HG03025 (cell line): Measurements from ENCODE around the gene MAFG.

Experiments
- ATAC-seq: cut with Tn5 transposase; IDR thresholded peaks from one replicate; pipeline ENCODE4 v1.9.1; 2021; ENCODE audit warnings: mild to moderate bottlenecking, moderate library complexity; ENCODE audit not compliant: unreplicated experiment, low FRiP score

Gene MAFG

GRCh38 chr17:81927653-81928543, at the start of gene MAFG:
Gene MAFG, minus strand, starts transcription at chr17:81927735. Its CDS starts 4,550 bp downstream, at chr17:81923185.
- peak; percentile 46 for ATAC-seq

DNA sequence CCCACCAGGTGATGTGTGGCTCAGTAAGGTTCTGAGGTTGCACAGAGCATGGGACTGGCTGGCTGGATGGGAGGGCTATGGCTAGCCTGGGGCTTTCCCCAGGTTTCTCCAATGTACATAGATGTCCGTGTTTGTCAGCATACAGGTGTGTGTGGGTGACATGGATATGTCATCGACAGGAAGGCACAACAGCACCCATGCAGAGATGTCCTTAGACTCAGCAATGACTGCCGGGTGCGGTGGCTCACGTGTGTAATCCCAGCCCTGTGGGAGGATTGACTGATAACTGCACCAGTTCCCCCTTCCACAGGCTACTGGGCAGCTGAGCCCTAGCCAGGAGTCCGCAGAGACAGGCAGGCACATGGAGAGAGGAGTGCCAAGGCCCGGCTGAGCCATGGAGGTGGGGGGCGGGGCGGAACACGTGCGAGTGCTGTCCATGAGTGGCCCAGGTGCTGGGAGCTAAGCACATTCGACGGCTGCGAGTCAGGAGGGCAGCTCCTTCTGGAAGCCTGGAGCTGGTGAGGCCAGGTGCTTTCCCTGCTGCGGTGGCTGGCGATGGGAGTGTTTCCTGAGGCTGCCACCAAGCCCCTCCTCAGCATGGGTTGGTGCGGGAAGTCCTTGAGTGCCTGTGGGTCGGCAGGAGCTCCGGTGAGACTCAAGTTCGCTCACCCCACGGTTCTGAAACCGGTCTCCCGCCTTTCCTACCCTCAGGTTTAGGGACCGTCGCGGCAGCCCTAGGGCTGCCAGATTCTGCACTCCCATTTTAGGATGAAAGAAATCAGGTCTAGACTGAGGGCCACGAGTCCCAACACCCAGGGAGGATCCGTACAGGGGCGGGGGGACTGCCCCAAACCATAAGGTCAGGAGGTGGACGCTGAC, 49.0 kb upstream of the MAFG start:
- peak; percentile 13 for ATAC-seq

GRCh38 chr17:81973432-81973831, 45.9 kb upstream of the MAFG start:
- no peak for ATAC-seq

- ATAC-seq: no peak
These were observed 41.6 kb upstream of the MAFG start for GRCh38 chr17:81968850-81969812.

DNA sequence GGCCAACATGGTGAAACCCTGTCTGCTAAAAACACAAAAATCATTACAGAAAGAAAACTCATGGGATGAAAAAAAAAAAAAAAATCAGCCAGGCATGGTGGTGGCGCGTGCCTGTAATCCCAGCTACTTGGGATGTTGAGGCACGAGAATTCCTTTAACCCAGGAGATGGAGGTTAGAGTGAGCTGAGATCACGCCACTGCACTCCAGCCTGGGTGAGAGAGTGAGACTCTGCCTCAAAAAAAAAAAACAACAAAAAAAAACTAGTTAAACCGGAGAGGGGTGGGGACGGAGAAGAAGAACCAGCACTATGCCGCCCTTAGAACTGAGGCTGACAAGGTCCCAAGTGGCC, 40.8 kb upstream of the MAFG start:
- no peak for ATAC-seq

DNA sequence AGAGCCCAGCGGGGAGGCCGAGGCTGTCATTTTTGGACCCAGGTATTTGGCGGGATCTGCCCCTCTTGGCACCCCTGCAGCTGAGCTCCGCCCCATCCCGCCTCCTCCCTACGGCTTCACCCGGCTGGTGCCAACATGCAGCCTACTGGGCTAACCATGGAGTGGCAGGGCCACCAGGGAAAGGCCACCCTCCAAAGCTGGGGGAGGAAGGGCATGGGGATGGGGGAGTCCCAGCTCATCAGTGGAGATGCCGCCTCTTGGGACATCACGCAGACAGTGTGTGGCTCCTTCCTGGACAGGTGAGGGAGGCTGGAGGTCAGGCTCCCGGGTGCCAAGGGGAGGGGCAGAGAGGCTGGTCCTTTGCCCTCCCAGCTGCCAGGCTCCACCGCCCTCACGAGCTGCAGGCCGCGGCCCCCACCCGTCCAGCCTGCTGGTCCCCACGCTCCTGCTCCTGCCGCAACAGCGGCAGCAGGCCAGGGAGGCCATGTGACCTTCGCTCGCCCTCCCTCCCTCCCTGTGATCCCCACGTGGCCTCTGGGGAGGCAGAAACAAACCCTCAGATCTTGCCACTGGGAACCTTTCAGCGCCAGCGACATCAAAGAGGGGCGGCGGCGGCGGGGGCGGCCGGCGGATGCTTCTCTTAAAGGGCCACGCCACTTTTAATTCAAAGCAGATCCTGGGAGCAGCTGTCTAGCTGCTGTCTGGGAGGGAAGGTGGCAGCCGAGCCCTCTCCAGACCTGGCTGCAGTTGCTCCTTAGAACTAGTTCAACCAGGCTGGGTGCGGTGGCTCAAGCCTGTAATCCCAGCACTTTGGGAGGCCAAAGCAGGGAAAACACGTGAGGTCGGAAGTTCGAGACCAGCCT, 40.2 kb upstream of the MAFG start:
- ATAC-seq: no peak

DNA sequence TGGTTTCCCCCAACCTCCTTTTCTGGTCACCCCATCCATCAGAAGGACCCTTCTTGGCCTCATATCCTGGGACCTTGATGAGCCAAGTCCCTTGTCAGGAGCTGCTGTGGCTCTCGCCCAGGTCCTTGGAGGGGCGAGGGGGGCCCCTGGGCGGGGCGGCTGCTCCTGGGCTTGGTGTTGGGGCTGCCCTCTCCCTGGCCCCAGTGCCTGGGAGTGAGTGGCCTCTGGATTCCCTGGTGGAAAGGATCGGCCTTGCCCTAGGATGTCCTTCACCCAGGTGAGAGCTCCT, 39.7 kb upstream of the MAFG start:
- ATAC-seq: no peak

GRCh38 chr17:81966343-81967243, 39.1 kb upstream of the MAFG start:
- ATAC-seq: no peak

DNA sequence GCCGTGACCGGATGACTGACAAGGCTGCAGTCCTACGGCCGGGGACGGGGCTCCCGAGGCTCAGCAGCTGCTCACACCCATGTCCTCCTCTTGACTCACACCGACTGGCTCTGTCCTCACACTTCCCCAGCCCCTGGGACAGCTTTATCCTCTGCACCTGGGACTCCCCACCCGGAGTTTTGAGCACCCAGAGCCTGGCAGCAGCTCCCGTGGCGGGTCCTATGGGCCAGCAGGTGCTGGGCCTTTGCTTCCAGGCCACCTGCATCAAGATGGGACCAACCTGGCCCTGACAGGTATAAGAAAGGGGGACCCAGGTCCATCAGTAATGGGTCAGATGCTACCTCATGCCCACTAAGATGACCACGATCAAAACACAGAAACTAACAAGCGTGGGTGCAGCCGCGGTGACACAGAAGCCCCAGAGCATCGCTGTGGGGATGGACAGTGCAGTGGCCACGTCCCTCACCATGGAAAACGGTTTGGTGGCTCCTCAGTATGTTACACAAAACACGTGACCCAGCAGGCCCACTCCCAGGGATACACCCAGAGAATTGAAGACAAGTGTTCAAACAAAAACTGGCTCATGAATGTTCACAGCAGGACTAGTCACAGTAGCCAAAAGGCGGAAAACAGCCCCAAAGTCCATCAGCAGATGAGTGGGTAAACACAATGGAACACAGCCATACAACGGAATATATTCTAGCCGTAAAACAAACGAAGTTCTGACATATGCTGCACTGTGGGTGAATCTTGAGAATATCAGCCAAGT, 36.7 kb upstream of the MAFG start:
- no peak for ATAC-seq

- ATAC-seq: no peak
These were observed 35.2 kb upstream of the MAFG start for GRCh38 chr17:81962499-81963441.

DNA sequence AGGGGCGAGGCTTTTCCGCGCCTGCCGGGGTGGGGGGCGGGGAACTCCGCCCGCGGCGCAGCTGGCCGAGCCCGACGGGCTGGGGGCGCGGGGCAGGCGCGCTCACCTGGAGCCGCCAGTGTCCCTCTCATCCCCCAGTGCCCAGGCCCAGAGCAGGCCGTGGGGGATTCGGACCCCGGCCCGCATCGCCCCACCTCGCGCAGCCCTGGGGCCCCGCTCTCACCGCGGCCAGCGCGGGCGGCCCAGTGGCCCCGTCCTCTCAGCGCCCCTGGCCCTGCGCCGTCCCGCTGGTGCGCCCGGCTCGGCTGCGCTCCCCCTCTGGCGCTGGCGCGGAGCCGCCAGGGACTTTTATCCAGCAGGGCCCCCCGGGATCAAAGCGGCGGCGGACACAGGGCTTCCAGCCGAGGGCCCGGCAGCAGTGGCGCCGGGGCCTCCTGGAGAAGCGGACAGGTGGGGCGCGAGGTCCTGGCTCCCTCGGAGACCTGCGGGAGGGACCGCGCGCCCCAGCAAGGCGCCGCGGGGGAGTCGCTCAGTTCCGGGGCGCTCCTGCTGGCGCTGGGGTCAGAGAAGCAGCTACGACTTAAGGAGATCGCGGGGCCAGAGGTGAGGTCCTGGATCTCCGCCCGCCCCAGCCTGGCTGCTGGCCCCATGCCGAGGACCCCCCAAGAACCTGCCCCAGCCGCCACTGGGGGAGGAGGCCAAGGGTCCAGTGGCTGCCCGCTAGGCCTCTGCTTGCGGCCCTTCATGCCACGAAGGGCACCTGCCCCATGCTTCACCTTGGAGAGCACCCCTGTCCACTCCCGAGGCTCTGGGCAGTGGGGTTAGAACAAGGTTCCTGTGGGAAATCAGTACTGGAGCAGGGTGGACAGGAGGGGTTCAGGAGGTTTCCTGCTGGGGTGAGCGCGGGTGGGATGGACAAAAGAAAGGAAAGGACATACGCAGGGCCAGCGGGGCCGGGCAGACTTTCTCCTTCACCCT, 34.3 kb upstream of the MAFG start:
- ATAC-seq: no peak

- no peak for ATAC-seq
These were observed 33.6 kb upstream of the MAFG start, which contains the start of gene NOTUM for GRCh38 chr17:81961087-81961511. Gene NOTUM, minus strand, starts transcription at chr17:81961187. Its CDS starts 278 bp downstream, at chr17:81960909.

DNA sequence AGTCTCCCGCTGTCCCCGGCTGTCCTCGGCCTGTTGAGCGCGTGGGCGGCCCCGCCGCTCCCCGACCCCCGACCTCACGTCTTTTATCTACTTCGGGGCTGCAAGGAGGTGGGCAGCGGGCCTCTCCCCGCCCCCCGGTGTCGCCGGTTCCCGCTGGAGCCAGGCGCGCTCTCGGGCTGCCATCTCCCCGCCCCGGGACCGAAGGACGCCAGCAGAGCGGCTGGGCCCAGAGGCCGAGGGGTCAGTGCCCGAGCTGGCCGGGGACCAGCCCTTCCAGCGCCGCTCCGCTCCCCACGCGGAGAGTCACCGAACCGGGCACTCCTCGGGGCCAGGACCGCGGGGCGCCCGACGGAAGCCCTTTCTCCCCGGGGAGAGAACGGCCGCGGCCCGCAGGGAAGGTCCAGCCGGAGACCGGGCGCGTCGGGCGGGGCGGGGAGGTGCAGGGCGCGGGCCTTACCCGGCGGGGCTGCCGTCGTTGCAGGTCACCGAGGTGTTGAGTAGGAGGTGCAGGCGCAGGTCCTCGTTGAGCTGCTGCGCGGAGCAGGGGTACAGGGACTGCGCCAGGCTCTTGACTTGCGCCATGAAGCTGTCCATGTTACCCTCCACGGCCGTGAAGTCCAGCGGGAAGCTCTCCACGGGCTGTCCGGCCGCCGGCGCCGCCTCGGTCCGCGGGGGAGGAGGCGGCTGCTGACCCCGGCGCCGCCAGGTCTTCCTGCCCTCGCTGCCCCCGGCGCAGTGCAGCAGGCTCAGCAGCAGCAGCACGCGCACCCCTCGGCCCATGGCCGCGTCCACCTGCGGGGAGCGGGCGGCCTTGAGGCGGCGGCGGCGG, 32.8 kb upstream of the MAFG start:
- ATAC-seq: no peak

DNA sequence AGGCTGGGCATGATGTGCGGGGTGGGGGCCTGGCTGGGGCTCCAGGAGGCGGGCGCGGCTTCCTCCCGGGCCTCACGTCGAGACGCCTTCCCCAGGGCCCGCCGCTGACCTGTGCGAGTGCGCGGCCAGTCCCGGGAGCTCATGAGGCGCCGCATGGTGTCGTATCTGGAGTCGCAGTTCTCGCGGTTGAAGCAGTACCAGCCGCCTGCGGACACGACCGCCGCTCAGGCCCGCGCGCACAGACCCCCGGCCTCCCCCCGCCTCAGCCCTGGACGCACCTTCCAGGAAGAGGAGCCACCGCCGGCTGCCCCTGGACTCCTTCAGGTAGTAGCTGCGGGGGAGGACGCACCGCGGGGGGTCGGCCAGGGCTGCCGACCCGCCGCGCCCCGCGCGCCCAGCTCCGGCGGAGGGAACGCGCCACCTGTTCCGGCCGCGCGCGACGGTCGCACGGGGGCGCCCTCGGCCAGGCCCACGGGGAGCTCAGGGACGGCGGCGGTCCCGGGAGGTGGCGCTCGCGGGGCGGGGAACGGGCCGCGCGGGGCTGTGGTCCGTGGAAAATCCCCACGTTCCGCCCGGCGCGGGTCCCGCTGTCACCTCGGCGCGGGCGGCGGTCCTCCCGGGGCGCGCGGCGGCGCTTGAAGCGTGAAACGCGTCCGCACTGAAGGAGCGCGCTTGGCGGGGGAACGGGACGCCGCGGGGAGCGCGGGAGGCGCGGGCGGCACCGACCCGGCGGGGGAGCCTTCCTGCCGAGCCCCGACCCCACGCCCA, 32.0 kb upstream of the MAFG start:
- ATAC-seq: no peak
